HL-60 (cell line): ENCODE results near the gene IQCH.

ENCODE experiments used
- DNase-seq, 2 experiments: peaks; one replicate each; pipeline ENCODE4 v3.0.0-alpha.2; 2010 to 2020; ENCODE audit warnings: low read depth in 1 of 2, low spot score in 1 of 2
- H3K27ac ChIP-seq: fragments of 250-450 bp; sonication (Bioruptor Pico); replicated peaks from 2 replicates; pipeline ENCODE4 v1.5.1; 2020; ENCODE audit warnings: mild to moderate bottlenecking, moderate library complexity
- H3K27me3 ChIP-seq: fragments of 250-450 bp; sonication (Bioruptor Pico); 2 replicates; pipeline ENCODE4 v1.5.1; 2021; ENCODE audit warnings: mild to moderate bottlenecking, moderate library complexity; ENCODE audit not compliant: insufficient read depth, poor library complexity, severe bottlenecking
- H3K4me3 ChIP-seq: replicated peaks from 2 replicates; pipeline ENCODE4 v1.5.1; 2011; ENCODE audit warnings: mild to moderate bottlenecking, control low read depth, low read length; ENCODE audit not compliant: insufficient read depth
- CTCF ChIP-seq: IDR thresholded peaks from one replicate; pipeline ENCODE4 v1.5.1; 2011; ENCODE audit warnings: low read length, control low read depth, inconsistent platforms; ENCODE audit not compliant: insufficient read depth
- GABPA ChIP-seq: IDR thresholded peaks from 2 replicates; pipeline ENCODE4 v1.6.1; 2012; ENCODE audit warnings: low read depth
- POLR2AphosphoS5 ChIP-seq: IDR thresholded peaks from 2 replicates; pipeline ENCODE4 v1.6.1; 2012; ENCODE audit warnings: low read depth
- REST ChIP-seq: IDR thresholded peaks from 2 replicates; pipeline ENCODE4 v1.6.1; 2012; ENCODE audit warnings: low read depth; ENCODE audit not compliant: insufficient replicate concordance
- SPI1 ChIP-seq: IDR thresholded peaks from 2 replicates; pipeline ENCODE4 v1.6.1; 2012; ENCODE audit warnings: low read depth, mild to moderate bottlenecking, borderline replicate concordance

Gene IQCH

GRCh38 chr15:67462875-67463274, 208.3 kb downstream of the IQCH start:
- TF ChIP-seq GABPA (no peak), REST (no peak), CTCF (no peak), SPI1 (no peak), POLR2AphosphoS5 (no peak)
- no peaks in the 10 kb centered on the region for H3K27me3 ChIP-seq
- no peak for DNase-seq
- no peak overlapping the region for H3K4me3 ChIP-seq
- H3K27ac ChIP-seq, result no peak overlapping the region

- no peak for DNase-seq
- Histone ChIP-seq H3K27ac (no peak overlapping the region), H3K27me3 (no peaks in the 10 kb centered on the region), H3K4me3 (no peak overlapping the region)
- no peak for TF ChIP-seq SPI1
- no peak for TF ChIP-seq CTCF
- TF ChIP-seq GABPA, result no peak
- TF ChIP-seq POLR2AphosphoS5, result no peak
- no peak for TF ChIP-seq REST
Observed at GRCh38 chr15:67463488-67463887, 208.9 kb downstream of the IQCH start.

- H3K4me3 ChIP-seq, result no peak overlapping the region
- TF ChIP-seq GABPA, result no peak
- TF ChIP-seq SPI1, result no peak
- H3K27ac ChIP-seq, result no peak overlapping the region
- no peaks in the 10 kb centered on the region for H3K27me3 ChIP-seq
- no peak for DNase-seq
Observed at GRCh38 chr15:67465196-67465952, 210.8 kb downstream of the IQCH start.

GRCh38 chr15:67468416-67468815, 213.8 kb downstream of the IQCH start:
- H3K4me3 ChIP-seq, result no peak overlapping the region
- DNase-seq, result no peak
- TF ChIP-seq REST, result no peak
- TF ChIP-seq GABPA, result no peak
- no peak for TF ChIP-seq POLR2AphosphoS5
- no peak for TF ChIP-seq CTCF
- TF ChIP-seq SPI1, result no peak
- no peak overlapping the region for H3K27ac ChIP-seq
- no peaks in the 10 kb centered on the region for H3K27me3 ChIP-seq
